ENCODE data around the gene BUB3.
A peak's percentile ranks its signal among the peaks of the same experiment; 100 is the strongest.

The BUB3 gene

DNA sequence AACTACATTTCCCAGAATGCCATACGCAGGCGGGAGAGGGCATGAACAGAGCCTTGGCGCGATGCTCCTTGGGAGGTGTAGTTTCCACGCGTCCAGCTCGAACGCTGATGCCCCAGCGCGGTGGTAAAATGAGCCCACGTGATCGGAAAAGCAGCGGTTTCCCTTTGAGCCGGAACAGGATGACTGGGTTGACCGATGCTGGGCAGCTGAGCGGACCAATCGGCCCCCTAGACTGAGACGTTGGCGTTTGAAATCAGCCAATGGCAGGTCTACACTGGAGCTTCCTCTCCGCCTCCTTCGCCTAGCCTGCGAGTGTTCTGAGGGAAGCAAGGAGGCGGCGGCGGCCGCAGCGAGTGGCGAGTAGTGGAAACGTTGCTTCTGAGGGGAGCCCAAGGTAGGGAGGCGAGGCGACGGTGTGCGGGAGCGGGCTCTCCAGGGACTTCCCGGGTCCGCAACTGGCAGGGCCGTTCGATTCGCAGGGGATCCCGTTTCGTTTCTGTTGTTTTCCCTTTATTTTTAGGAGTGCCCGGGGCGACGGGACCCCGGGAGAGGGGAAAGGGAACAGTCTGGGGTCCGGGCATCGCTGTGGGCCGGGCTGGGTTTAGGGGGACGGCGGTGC lies at the start of gene BUB3:
Gene BUB3 (plus strand): TSS at position 311 of the 619 bp plus-strand sequence. CDS start 516 bp downstream, outside the sequence.
- DNase-seq, result peak; percentile 100

GRCh38 chr10:123109466-123109865 lies 44.7 kb upstream of the BUB3 start:
- DNase-seq, result no peak

DNA sequence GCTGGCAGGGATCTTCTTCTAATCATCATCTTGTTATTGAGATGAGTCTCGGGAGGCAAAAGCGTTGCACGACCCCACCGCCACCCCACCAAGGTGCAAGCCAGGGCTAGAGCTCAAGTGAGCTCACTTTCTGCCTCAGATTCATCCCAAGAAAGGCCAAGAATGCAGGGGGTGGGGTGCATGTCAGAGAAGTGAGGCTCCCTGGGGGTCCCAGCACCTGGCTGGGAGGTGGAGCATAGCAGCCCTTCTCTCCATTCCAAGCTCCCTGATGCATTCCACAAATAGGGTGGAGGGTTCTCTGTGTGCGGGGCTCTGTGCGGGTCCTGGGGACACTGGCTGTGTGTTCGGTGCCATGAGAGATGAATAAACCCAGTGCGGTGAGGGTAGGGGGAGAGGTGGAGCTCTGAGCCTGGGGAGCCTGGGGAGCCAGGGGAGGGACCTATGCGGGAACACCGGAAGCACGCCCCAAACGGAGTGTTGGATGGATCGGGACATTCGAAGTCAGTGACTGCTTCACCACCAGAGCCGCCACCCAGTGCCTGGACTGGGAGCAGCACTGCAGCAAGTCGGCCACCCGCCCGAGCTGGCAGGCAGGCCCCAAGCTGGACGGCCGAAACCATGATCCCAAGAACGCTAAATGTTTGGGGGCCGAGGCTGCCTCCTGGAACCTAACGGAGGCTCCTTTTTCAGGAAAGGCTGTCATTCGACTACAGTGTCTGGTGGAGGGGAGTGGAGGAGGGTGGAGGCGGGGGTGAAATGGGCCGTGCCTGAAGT lies 36.4 kb upstream of the BUB3 start:
- DNase-seq, result no peak

DNA sequence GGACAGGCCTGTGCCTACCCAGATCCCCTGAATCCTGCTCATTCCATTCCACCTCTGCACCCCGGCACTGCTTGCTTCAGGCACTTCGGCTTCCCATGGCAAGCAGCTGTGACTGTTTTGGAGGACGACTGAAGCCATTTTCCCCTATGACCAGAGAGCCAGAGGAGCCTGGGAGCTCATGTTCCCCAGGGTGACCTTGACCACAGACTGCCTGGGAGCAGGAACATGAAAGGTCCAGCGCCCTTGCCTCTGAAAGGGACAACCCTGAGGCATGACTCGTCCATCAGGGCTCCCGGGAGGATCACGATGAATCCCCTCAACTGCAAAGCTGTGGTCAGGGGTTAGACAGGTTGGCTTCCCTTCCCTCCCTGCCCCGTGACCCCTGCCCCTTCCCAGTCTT lies 35.1 kb upstream of the BUB3 start:
- DNase-seq, result no peak

DNA sequence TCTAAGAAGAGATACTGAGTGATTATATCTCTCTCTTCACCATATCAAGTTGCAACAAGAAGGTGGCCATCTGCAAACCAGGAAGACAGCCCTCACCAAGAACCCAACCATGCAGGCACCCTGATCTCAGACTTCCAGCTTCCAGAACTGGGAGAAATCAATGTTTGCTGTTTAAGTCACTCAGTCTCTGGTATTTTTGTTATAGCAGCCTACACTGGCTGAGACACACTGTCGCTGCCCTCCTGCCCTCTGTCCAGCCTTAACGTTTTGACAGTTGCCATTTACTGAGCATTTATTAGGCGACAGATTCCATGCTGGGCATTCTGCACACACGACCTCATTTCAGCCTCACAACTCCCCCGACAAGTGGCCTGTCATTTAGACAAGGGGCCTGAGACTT lies 28.0 kb upstream of the BUB3 start:
- no peak for DNase-seq

GRCh38 chr10:123129618-123130271 lies 24.5 kb upstream of the BUB3 start:
- peak; percentile 63 for DNase-seq

DNA sequence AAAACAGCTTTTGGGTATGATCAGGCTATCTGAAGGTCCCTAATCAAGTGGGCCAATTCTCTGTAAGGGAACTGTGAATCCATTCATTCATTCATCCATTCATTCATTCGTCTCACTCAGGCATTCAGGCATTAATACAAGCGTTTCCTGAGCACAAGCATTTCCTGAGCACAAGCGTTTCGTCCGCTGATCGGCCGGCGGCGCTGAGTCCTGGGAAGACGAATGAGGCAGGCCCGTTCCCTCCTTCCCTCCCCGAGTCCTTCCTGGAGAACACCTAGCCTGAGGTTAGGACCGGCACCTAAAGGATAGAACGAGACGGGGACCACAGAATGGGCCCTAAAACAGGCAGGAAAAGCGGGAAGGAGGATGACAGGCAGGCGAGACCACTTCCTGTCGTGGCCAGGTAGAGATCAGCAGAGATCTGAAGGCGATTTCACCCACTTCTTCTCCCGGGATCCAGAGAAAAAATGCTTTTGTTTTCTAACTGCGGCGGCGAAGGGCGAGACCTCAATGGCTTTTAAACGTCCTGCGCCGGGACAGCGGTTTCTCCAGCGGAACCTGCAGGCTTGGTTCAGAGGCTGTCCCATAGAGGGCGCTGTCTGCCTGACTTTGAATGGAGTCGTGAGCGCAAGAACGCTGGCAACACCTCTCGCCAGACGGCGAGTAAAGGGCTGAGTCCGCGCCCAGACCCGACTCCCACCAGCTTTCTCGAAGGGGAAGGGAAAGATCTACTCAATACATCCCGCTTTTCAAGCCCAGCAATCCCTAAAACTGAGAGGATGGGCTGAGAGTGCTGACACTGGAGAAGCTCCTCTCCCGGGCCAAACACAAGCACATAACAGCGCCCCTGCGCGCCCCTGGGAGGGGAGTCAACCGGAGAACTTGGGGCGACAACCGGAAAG lies 21.4 kb upstream of the BUB3 start:
- peak; percentile 77 for DNase-seq

- no peak for DNase-seq
Observed at GRCh38 chr10:123133541-123134342, 20.5 kb upstream of the BUB3 start.

GRCh38 chr10:123134343-123134914 lies 19.8 kb upstream of the BUB3 start:
- DNase-seq, result no peak

DNA sequence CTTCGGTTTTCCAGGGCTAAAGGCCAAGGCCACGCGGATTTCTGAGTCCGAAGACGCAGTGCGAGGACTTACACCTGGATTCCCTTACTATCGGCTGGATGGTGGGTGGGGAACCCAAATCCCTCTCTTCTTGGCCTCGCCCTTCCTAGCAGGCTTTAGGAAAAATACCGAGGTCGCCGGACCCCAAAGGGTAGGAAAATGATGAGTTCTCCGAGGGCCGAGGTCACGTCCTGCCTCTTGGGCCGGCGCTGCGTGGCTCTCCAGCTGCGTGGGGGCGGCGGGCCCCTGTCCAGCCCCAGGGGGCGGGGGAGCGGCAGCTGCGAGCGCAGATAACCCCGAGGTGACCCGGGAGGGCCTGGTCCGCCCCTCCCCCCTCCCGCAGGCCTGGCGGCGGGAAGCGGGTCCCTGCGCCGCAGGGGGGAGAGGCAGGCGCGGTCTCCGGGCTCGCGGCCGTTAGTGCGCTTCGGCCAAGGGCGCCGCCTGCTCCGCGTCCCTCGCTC lies 19.2 kb upstream of the BUB3 start:
- DNase-seq, result no peak

DNA sequence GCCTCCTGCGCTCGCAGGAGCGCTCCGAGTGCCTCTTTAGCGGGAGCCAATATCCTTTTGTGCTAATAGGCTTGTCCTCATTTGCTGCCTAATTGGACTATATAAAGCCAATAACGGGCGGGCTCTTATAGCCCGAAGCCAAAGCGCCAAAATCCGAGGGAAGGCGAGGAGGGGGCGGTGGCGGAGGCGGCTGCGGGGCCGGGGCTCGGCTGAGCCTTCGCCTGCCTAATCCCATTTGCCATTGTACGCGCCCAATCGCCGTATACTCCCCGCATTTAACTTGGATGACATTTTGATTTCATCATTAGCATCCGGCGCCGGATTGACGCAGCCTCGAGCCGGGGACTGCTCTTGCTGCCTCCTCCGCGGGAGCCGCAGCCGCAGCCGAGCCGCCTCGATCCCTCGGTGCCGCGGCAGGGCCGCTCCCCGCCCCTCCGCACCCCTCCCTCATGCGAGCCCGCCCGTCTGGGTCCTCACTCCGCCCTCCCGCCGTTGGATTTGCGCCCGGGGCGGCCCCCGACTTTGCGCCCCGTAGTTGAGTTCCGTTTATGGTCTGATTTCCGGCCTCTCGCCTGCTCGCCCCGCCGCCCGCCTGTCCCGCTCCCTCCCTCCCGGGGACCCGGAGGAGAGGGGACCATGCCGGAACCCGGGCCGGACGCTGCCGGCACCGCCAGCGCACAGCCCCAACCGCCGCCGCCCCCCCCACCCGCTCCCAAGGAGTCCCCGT lies 18.6 kb upstream of the BUB3 start, which contains the start of gene HMX3:
Gene HMX3 (plus strand): TSS at position 556 of the 727 bp plus-strand sequence. CDS start 81 bp downstream, at position 637.
- peak; percentile 36 for DNase-seq

GRCh38 chr10:123136221-123136805 lies 17.9 kb upstream of the BUB3 start:
- DNase-seq, result no peak

DNA sequence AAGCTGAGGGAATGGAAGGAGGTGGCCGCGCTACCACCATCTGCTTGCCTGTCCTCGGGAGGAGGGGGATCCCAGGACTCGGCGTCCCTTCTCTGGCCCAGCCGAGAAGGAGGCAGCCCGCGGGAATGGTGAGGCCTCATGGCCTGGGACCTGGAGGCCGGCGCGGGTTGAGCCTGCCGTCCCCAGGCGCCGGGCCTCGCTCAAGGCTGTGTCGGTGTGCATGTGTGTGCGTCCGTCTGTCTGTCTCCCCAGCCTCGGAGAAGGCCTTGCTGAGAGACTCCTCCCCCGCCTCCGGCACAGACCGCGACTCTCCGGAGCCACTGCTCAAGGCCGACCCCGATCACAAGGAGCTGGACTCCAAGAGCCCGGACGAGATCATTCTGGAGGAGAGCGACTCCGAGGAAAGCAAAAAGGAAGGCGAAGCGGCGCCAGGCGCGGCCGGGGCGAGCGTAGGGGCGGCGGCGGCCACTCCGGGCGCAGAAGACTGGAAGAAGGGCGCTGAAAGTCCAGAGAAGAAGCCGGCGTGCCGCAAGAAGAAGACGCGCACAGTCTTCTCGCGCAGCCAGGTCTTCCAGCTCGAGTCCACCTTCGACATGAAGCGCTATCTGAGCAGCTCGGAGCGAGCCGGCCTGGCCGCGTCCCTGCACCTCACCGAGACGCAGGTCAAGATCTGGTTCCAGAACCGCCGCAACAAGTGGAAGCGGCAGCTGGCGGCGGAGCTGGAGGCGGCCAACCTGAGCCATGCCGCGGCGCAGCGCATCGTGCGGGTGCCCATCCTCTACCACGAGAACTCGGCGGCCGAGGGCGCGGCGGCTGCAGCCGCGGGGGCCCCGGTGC lies 17.2 kb upstream of the BUB3 start:
- no peak for DNase-seq

GRCh38 chr10:123139165-123139520 lies 15.1 kb upstream of the BUB3 start:
- no peak for DNase-seq

DNA sequence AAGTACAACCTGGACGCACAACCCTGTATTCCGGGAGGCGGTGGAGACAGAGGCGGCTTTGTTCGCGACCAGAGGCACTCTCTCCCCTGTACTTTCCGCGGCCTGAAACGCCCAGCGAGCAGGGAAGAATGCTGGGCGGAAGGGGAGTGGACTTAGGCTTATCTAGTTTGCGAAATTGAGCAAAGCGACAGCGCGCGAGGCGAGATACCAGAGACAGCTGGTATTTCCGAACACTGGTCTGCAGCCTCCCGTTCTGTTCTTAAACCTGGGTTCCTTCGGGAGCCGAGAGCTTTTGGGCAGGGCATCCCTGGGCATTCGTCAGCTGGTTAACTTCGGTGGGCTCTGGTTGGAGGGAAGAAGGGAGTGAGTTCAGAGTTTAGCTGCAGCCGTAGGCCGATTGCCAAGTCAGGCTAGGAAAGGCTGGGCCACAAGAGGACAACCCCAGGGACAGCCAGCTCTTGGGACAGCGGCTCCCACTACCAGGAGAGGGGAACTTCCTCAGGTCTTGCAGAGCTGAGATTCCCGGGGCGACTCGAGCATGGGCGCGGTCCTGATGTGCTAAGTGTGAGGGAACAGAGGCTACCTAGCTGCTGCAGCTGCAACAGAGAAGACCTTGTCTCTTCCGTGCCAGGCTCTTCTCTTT lies 14.6 kb upstream of the BUB3 start:
- DNase-seq, result peak; percentile 37

DNA sequence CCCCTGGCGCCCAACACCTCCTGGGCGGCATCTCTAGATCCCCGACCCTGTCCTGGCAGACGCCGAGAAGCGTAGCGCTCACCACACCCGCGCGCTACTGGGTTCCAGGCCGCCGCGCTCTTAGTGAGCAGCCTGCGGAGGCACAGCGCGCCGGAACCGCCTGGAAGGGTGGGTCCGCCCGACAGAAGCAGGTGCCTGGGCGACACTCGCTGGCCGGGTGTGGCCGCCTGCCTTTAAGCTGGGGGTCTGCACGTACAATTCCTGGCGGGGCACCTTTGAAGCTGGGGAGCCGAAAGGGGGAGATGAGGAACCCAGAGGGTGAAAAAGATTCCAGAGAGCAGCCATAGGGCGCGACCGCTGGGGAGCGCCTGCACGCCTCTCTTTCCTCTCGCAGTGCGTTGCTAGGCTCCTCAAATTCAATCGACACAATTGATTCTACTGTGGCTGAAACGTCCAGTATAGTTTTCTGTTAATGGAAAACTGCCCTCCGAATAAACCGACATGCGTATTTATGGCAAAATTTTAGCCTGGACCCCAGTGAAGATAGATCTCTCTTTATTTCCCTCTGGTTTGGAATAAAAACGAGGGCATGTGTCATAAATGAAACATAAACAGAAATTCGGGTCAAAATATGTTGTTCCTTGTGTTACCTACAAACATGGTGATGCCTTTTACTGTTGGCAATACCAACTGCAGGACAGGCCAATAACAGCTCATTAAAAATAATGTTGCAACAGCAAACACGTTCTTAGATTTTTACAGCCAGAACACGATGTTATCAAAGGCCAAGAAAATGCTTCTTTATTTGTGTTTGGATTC lies 13.8 kb upstream of the BUB3 start:
- DNase-seq, result no peak

- no peak for DNase-seq
Observed at GRCh38 chr10:123140983-123141390, 13.2 kb upstream of the BUB3 start.

All from inflammatory macrophage treated with lipopolysaccharide for 4 hours (primary cell).